HepG2 (cell line): Measurements from ENCODE around the gene TLK2. TPM values are rescaled to one million over a fixed set of nuclear protein-coding genes. Genes with fewer than 3 reads are reported as not detected.

Source experiments
- ATAC-seq: fragments of 200-7000 bp; cut with Tn5 transposase; 3 replicates; pipeline ENCODE4 v1.9.1; 2020; ENCODE audit warnings: mild to moderate bottlenecking, moderate library complexity
- BruUV-seq: library from RNA; stranded (reverse); fragments of 400-500 nt; replicated peaks from 2 replicates; lab custom pipeline; 2021; lab: Mats Ljungman, UMichigan
- CTCF ChIA-PET: fragments of 300-600 bp; formaldehyde crosslinking; extraction: SDS; loops from one replicate; lab custom pipeline; 2021; ENCODE audit warnings: low total read pairs, inconsistent platforms, low intra/inter-chr PET ratio; lab: Yijun Ruan, JAX
- POLR2A ChIA-PET: fragments of 350-600 bp; sonication (Branson Sonifier 250); formaldehyde crosslinking; loops from one replicate; lab custom pipeline; 2020; ENCODE audit warnings: antibody characterized with exemption, inconsistent platforms; lab: Yijun Ruan, JAX
- DNase-seq: peaks from one replicate; pipeline ENCODE4 v3.0.0-alpha.2; 2015; ENCODE audit warnings: low spot score
- FAIRE-seq: peaks from 3 replicates; lab custom pipeline; 2011; peaks lifted over from hg19 to GRCh38; lab: Jason Lieb, UNC
- H2AFZ ChIP-seq: one replicate; pipeline ENCODE4 v1.6.1; 2011; ENCODE audit warnings: low read length, inconsistent platforms
- H3K27ac ChIP-seq: fragments of 300-600 bp; 3 replicates; pipeline ENCODE4 v1.8.0; 2011; ENCODE audit warnings: mixed run types, mild to moderate bottlenecking, mixed read lengths, low read length, inconsistent platforms; ENCODE audit not compliant: insufficient read depth; ENCODE audit errors: extremely low read length
- H3K27me3 ChIP-seq, 2 experiments: fragments of 200-600 bp in 1 of 2; 2 replicates in 1 of 2; 3 replicates in 1 of 2; pipeline versions ENCODE4 v1.6.0 to v1.8.0; 2011; ENCODE audit warnings: low read length in 2 of 2, mild to moderate bottlenecking in 2 of 2, moderate library complexity in 2 of 2, inconsistent platforms in 1 of 2; ENCODE audit not compliant: insufficient read depth in 2 of 2, control insufficient read depth in 1 of 2
- H3K36me3 ChIP-seq, 2 experiments: fragments of 200-600 bp in 1 of 2; replicated peaks in 1 of 2; 2 replicates in 1 of 2; 3 replicates in 1 of 2; pipeline versions ENCODE4 v1.5.1 to v1.8.0; 2011; ENCODE audit warnings: low read length in 2 of 2, inconsistent platforms in 1 of 2; ENCODE audit not compliant: insufficient read depth in 2 of 2, control insufficient read depth in 1 of 2
- H3K4me1 ChIP-seq: 2 replicates; pipeline ENCODE4 v1.5.1; 2012; ENCODE audit warnings: low read length, inconsistent platforms; ENCODE audit not compliant: insufficient read depth
- H3K4me2 ChIP-seq: 2 replicates; pipeline ENCODE4 v1.6.0; 2011; ENCODE audit warnings: low read depth, low read length, inconsistent platforms
- H3K4me3 ChIP-seq, 3 experiments: fragments of 200-600 bp in 1 of 3; sonication (generic), shearing (Covaris generic) in 1 of 3; replicated peaks in 1 of 3; 2 replicates each; pipeline ENCODE4 v1.5.1; 2011 to 2016; ENCODE audit warnings: low read length in 3 of 3, inconsistent platforms in 2 of 3, low read depth in 2 of 3, mild to moderate bottlenecking in 2 of 3, control low read depth in 1 of 3, mixed read lengths in 1 of 3; ENCODE audit not compliant: insufficient read depth in 1 of 3
- H3K79me2 ChIP-seq: one replicate; pipeline ENCODE4 v1.6.1; 2011; ENCODE audit warnings: low read length, inconsistent platforms; ENCODE audit not compliant: insufficient read depth
- H3K9ac ChIP-seq: 2 replicates; pipeline ENCODE4 v1.6.0; 2011; ENCODE audit warnings: mild to moderate bottlenecking, low read depth, low read length, inconsistent platforms; ENCODE audit not compliant: insufficient read depth
- H3K9me3 ChIP-seq: 2 replicates; pipeline ENCODE4 v1.5.1; 2012; ENCODE audit warnings: mild to moderate bottlenecking, low read length
- H4K20me1 ChIP-seq: 2 replicates; pipeline ENCODE4 v1.6.0; 2011; ENCODE audit warnings: inconsistent platforms, mild to moderate bottlenecking, low read length, moderate library complexity; ENCODE audit not compliant: insufficient read depth
- E2F1 ChIP-seq: sonication (generic); formaldehyde crosslinking; IDR thresholded peaks from 2 replicates; pipeline ENCODE4 v1.5.0; 2020; ENCODE audit warnings: missing genetic modification reagents
- HDAC1 ChIP-seq: sonication (generic); formaldehyde crosslinking; IDR thresholded peaks from 2 replicates; pipeline ENCODE4 v1.5.1; 2020; ENCODE audit warnings: mild to moderate bottlenecking, missing genetic modification reagents
- IKZF5 ChIP-seq: IDR thresholded peaks from 2 replicates; pipeline ENCODE4 v1.6.1; 2018; ENCODE audit warnings: missing genetic modification reagents, mild to moderate bottlenecking, missing compliant biosample characterization
- LRRFIP1 ChIP-seq: sonication (generic); formaldehyde crosslinking; conservative IDR thresholded peaks from 2 replicates; pipeline ENCODE4 v1.4.0; 2020; ENCODE audit warnings: missing genetic modification reagents
- MXD4 ChIP-seq: IDR thresholded peaks from 2 replicates; pipeline ENCODE4 v1.6.1; 2016; ENCODE audit warnings: mild to moderate bottlenecking, missing biosample characterization, missing genetic modification reagents
- PAX8 ChIP-seq: sonication (generic); formaldehyde crosslinking; IDR thresholded peaks from 2 replicates; pipeline ENCODE4 v1.8.0; 2022; ENCODE audit warnings: mild to moderate bottlenecking, missing genetic modification reagents, borderline replicate concordance
- SUZ12 ChIP-seq: fragments of 150-350 bp; IDR thresholded peaks from 2 replicates; pipeline ENCODE4 v1.6.1; 2014; ENCODE audit warnings: low read depth, low read length
- ZNF256 ChIP-seq: sonication (generic); formaldehyde crosslinking; conservative IDR thresholded peaks from 2 replicates; pipeline ENCODE4 v1.4.0; 2020; ENCODE audit warnings: missing genetic modification reagents
- ZNF282 ChIP-seq: fragments of 450-650 bp; IDR thresholded peaks from 2 replicates; pipeline ENCODE4 v1.6.1; 2018; ENCODE audit not compliant: partially characterized antibody
- ZNF34 ChIP-seq: sonication (generic); formaldehyde crosslinking; IDR thresholded peaks from 2 replicates; pipeline ENCODE4 v1.4.0; 2020; ENCODE audit warnings: mild to moderate bottlenecking, missing genetic modification reagents, borderline replicate concordance
- whole genome bisulfite sequencing: methylation state at CpG from one replicate; pipeline ENCODE4 v1.1.6; 2017; ENCODE audit warnings: low lambda C conversion rate; 5-methylcytosine and 5-hydroxymethylcytosine counted together
- in situ Hi-C: cut with HindIII; loops from 2 replicates; pipeline ENCODE4 v1.10.0; 2017; ENCODE audit warnings: low pct_unique_long_range_greater_than_20kb; ENCODE audit not compliant: extremely low pct_ligation_motif_present
- intact Hi-C: fragments of 100-400 bp; cut with micrococcal nuclease; formaldehyde crosslinking; loops from one replicate; pipeline ENCODE4 v1.10.0; 2022; ENCODE audit not compliant: unreplicated experiment
- polyA plus RNA-seq, 8 experiments: library from polyadenylated mRNA; depleted of rRNA in 3 of 8; stranded (reverse) in 7 of 8; unstranded in 1 of 8; fragments of >200 nt; fragmentation: Illumina TruSeq in 4 of 8; extraction: Trizol in 4 of 8; gene quantifications; 2 replicates each; pipeline versions ENCODE4 v1.2.1 to v1.2.3, GENCODE V29; 2011 to 2016; ENCODE audit warnings: low read depth in 4 of 8, missing spikeins in 1 of 8, mixed read lengths in 1 of 8; ENCODE audit not compliant: insufficient read depth in 1 of 8
- total RNA-seq, 5 experiments: library from RNA; depleted of rRNA; stranded (reverse); fragments of >200 nt; fragmentation: Illumina TruSeq; extraction: Trizol; gene quantifications; 2 replicates each; pipeline ENCODE4 v1.2.3, GENCODE V29; 2016; ENCODE audit warnings: low read depth in 1 of 5
- TF ChIP-seq, protein P1 (sequence below): sonication (generic); formaldehyde crosslinking; IDR thresholded peaks from 2 replicates; pipeline ENCODE4 v1.4.0; 2020; ENCODE audit warnings: missing genetic modification reagents

The TLK2 gene
- total and polyA plus RNA-seq, 2 of the 13 experiments (the other 11 are each of a cell fraction or from before 2014, with no cell fraction given) = 58.7 to 60.8 TPM

DNA sequence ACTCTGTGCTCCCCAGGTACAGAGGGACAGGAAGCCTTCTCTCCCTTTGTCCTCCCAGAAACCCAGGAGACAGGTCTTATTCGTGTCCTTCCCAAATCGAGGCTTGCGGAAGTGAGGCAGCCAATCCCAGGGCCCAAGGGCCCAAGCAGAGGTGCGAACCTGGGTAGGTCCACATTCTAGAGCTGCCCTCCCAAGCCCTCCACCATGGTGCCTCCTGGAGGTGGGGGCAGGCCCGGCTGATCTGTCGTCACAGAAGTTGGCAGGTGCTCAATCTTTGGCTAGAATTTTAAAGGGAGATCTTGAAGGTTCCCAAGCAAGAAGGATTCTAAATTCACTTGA, 170.3 kb downstream of the TLK2 start:
- H2AFZ ChIP-seq = no peak overlapping the region
- peaks cover 29% of the 10 kb centered on the region for H3K4me1 ChIP-seq
- no peaks in the 10 kb centered on the region for H3K36me3 ChIP-seq
- TF ChIP-seq SUZ12 (no peak), E2F1 (CRISPR knock-in tag) (no peak), IKZF5 (no peak), MXD4 (CRISPR knock-in tag) (no peak), LRRFIP1 (no peak), PAX8 (CRISPR knock-in tag) (no peak), HDAC1 (CRISPR knock-in tag) (no peak), ZNF256 (CRISPR knock-in tag) (no peak), ZNF282 (no peak), ZNF34 (CRISPR knock-in tag) (no peak)
- TF ChIP-seq, protein P1, sequence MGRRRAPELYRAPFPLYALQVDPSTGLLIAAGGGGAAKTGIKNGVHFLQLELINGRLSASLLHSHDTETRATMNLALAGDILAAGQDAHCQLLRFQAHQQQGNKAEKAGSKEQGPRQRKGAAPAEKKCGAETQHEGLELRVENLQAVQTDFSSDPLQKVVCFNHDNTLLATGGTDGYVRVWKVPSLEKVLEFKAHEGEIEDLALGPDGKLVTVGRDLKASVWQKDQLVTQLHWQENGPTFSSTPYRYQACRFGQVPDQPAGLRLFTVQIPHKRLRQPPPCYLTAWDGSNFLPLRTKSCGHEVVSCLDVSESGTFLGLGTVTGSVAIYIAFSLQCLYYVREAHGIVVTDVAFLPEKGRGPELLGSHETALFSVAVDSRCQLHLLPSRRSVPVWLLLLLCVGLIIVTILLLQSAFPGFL = no peak
- H3K27ac ChIP-seq = no peak overlapping the region
- H3K79me2 ChIP-seq = no peaks in the 10 kb centered on the region
- H3K27me3 ChIP-seq = peaks cover 8 to 56% of the 10 kb centered on the region in 2 experiments; a peak in 4 of 5 replicates
- ChIA-PET CTCF (no interaction called here), POLR2A (no interaction called here)
- no peak overlapping the region for H3K4me2 ChIP-seq
- FAIRE-seq = no peak
- no peak overlapping the region for H3K9ac ChIP-seq
- in situ Hi-C loops = no loop called here
- no TSS peak for BruUV-seq
- ATAC-seq = no peak
- intact Hi-C loops = no loop called here
- H3K9me3 ChIP-seq = no peaks in the 10 kb centered on the region
- 56% methylated on average over 6 of the region's 6 CpGs for WGBS
- H4K20me1 ChIP-seq = no peaks in the 10 kb centered on the region
- no peak overlapping the region for H3K4me3 ChIP-seq
- DNase-seq = no peak
